GM18508 (cell line): ENCODE results near the gene GBGT1.

ENCODE experiments used
- ATAC-seq: cut with Tn5 transposase; IDR thresholded peaks from one replicate; pipeline ENCODE4 v1.9.1; 2021; ENCODE audit warnings: moderate number of reproducible peaks; ENCODE audit not compliant: insufficient read depth, unreplicated experiment

GBGT1 gene

DNA sequence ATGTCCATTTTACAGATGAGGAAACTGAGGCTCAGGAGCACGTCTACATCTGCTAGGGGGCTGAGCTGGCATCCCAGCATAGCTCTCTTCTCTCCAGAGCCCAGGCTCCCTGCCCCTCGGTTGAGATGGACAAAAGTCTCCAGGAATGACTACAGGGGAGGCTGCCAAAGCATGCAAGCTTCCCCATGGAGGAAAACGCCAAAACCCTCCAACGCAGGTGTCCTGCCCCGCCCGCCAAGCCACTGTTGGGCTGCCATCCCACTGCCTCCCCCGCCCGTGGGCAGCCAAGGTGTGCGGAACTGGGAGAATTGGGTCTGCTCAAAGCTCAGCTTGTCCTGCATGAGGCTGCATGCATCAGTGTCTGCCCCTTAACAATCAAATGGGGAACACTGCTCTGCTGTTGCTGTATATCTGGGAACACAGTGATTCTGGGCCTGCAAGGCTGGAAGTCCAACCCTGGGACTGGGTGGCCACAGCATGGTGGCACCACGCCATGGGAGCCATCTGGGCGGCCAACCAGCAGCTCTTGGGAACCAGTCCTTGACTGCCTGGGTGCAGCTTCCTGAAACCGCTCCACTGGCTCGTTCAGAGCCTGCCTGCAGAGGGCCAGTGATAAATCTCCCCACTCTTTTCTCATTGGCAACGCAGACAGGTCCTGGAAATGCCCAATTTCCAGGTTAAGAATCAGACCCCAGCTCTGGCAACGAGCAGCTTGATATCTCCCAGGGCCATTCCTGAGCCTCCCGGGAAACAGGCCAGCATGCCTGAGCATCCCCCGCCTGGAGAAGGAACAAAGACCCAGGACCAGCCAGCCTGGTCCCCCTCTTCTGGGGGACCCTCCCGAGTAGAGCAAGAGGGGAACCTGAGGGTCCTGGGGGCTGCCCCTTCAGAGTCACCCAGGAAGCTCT, 46.2 kb downstream of the GBGT1 start:
- no peak for ATAC-seq

DNA sequence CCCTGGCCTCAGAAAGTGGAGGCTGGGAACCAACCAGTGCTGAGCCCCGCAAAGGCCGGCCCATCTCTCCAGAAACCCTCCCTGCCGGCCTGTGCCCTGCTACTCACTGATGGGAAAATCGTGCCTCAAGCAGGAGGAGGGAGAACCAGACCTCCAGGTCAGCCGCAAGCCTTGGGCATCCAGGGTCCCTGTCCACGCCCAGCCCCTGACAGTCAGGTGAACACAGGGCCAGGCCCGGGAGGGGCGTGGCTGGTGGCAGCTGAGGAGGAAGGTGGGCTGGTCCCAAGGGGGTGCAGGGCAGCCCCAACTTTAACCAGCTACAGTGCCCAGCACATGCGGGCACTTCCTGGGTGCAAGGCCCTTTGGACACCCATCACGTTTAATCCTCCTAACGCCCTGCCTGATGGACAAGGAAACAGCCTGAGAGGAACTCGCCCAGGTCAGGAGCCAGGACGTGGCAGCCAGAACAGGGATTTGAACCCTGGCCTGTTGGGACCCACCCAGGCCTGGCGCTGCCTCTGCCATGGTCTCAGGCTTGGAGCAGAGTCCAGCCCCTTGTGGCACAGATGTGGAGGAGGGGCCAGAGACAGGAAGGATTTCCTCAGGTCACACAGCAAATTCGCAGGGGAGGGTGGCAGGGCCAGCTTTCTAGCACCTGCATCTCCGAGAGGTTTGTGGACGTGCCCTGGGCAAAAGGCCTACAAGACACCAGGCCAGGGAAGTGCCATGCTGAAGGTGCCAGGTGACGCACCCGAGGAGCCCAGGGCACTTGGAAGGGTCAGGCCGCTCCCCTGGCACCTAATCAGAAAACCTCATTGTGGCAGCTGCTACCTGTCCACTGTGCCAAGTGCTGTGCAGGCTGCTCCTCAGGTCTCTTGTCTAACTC, 47.1 kb downstream of the GBGT1 start:
- ATAC-seq: no peak

DNA sequence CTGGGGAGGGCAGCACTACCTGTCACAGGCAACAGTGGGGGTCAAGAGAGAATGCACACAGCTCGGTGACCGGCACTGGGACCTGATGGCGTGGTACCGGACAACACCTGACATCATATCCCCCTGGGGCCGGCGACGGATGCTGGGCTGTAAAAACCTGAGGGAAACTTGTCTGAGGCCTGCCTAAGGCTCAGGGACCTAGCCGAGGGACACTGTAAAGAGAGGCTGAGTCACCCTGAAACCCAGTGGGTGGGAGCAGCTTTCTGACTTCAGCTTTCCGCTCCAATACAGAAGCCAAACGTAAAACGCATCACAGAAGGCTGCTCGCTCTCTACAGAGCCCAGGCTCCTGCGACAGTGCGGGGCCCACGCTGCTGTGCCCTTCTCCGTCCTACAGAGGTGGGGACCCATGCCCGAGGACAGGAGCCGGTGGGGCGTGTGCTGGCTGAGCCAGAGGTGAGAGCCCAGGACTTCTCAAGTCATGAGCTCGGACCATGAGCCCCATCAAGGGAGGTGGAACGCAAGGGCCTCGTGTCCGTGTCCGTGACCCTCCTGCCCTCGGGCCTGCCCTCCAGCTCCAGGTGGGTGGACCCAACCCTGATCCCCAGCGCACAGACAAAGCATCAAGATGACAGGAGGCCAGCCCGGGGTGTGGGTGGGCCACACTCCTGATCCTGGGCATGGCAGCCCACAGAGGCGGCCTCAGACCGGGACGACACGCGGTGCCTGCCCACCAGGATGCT, 47.9 kb downstream of the GBGT1 start:
- peak; percentile 51 for ATAC-seq

DNA sequence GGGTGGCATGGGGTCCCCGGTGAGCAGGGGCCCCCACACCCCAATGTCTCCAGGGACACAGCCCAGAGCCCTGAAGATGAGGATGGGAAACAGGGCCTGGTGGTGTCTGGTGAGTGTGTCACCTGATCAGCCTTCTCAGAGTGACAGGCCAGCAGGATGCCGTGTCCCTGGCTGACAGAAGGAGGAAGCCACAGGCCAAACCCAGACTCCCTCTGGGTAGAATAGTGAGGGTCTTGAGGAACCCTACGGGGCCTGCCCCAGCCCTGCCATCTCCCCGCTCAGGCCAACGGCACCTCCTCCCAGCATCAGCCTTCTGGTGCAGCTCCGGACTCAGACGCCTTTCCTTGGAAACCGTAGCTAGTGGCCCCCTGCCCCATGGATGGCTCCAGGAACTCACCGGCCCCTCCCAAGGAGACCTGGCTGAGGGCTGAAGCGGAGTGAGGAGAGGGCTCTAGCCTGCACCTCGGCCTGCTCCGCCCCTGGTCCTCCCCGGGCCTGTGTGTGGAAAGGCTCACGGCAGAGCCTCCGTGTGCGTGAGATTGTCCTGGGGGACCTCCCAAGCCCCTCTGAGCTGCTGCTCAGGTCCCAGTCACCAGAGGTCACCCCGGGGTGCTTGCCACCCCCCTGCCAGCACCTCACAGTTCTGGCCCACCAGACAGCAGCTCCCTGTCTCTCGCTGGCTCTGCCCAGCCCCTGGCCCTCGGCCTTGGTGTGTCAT, 48.7 kb downstream of the GBGT1 start:
- ATAC-seq: no peak

DNA sequence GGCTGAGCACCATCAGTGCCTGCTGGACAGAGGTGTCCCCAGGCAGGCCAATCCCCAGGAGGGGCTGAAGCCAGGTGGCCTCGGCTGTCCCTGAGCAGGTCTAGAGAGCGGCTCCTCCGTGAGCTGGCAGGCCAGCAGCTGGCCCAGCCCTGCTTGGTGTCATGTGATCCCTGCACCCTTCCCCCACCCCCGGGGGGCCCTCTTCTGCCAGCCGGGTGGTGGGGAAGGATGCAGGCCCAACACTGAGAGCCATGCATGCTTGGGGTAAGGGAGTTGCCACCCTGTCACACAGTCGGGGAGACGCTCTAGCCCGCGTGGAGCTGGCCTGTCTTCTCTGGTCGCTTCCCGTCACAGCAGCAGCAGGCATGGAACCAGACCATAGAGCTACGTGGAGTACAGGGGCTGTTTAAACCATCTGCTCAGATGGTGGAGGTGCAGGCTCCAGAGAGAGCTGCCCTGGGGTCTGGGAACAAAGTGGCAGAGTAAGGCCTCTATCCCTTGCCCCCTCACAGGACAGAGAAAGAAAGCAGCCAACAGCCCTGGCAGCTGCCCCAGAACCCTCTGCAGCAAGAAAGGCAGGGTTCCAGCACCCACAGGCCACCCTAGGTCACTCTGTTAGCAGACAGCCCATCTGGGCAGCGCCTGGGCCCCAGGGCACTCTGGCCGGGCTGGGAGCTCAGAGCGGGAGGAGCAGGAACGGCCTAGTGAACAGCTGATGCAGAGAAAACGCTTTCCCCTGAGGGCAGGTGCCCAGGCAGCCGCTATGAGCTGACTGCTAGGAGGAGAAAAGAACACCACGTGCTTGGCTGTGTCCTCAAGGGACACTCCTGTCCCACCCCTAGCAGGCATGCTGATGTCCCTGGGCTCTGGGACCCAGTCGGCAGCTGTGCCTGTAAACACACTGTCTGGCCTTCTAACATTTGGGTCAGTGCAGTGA, 49.5 kb downstream of the GBGT1 start:
- no peak for ATAC-seq

DNA sequence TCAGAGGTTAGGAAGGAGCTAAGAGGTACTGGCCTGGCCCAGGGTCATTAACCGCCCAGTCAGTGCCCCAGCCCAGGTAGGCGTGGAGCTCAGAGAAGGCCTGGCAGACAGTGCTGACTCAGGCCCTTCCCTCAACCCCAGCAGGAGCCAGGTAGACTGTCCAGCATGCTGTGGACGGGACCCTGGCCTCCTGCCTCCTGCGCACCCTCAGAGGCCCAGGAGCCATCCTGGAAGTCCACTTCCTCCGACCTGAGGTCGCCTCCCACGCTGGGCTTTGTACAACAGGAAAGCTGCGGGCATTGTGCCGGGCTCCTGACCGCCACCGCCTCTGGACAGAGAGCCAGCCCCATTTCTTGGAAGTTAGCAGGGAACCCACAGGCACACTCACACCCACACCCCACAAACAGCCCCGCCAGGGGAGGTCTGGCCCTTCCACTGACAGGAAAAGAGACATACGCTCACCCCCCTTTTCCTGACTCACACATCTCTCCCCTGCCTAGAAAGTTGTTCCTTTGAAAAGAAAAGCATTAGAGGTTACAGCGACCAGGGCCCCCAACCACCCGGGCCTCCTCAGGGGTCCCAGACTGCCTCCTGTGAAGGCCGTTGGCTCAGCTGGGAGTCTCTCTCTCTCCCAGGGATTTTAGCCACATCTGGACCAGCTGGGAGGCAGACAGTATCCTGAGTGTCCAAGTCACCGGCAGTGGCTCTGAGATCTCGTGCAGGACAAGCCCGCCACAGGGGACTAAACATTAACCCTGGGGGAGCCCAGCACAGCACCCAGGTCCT, 50.4 kb downstream of the GBGT1 start:
- ATAC-seq: no peak

DNA sequence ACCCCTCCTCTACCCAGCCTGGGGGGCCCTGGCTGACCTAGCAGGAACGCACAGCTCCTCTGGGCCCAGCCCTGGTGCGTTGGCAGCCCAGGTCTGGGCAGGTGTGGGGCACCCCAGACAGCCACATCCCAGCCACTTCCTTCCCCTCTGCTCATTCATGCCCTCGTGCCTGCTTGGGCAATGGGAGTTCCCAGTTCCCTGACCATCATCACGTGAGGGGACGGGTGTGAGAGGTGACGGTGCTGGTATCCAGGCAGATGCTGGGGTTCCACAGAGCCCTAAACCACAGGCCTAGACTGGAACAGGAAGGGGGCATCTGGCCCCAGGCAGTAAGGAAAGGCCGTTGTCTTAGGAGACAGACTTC, 51.1 kb downstream of the GBGT1 start:
- no peak for ATAC-seq

DNA sequence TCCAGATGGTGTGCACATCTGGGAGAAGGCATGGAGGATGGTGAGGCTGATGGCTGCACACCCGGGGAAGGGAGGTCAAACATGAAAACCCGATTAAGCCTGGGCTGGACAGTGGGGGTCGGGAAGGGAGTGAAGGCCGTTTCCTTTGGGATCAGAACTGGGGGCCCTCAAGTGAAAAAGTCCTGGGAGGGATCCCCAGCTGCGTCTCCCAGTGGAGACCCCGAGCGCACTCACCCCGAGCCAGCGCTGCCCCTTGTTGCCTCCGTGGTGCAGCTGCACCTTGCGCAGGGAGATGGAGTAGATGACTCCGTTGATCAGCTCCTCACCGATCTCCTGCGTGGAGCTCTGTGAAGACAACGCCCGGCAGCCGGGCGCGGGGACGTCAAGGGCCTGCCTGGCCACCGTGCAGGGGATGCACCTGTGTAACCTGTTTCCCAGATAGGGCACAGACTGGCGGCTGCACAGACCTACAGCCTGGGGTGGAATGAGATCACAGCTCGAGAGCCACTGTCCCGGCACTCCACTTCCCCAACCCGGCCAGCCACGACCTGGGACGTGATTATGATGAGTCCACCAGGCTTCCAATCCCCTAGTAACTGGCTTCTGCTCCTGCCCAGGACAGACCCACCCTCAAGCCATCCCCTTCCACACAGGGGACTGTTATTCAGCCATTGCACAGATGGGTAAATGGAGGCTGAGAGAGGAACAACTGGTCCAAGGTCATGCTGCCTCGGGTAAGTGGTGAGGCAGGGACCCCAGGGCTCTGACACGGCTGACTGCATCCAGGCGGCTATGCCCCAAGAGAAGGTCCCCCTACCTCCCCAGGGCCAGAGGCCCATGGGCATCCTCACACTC, 51.7 kb downstream of the GBGT1 start:
- ATAC-seq: no peak

DNA sequence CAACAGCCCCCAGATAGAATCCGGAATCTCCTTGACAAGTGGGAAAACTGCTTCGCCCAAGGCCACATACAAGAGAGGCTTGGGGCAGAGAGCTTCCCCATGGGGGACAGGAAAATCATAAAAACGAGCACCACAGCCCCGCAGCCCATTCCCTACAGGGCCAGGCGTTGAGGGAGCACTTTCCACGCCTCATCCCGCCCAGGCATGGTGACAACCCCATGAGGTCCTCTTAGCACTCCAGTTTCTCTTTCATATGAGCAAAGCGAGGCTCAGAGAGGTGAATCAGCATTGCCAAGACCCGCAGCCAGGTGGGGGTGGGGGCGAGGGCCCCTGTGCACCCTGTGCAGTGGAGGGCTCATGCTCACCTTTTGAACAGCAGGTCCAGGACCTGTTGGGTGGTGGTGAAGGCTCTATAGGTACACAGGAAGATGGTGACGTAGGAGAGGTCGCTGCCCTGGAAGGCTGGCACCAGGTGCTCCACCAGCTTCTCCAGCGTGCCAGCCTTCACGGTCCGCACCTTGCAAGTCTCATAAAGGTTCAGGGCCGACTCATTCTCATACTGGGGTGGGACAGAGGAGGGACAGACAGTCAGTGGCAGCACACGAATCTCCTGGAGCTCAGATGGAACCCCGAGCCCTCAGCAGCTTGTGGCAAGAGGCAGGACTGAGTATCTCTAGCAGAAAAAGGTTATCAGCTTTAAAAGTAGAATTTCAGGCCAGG, 53.6 kb downstream of the GBGT1 start:
- ATAC-seq: no peak

DNA sequence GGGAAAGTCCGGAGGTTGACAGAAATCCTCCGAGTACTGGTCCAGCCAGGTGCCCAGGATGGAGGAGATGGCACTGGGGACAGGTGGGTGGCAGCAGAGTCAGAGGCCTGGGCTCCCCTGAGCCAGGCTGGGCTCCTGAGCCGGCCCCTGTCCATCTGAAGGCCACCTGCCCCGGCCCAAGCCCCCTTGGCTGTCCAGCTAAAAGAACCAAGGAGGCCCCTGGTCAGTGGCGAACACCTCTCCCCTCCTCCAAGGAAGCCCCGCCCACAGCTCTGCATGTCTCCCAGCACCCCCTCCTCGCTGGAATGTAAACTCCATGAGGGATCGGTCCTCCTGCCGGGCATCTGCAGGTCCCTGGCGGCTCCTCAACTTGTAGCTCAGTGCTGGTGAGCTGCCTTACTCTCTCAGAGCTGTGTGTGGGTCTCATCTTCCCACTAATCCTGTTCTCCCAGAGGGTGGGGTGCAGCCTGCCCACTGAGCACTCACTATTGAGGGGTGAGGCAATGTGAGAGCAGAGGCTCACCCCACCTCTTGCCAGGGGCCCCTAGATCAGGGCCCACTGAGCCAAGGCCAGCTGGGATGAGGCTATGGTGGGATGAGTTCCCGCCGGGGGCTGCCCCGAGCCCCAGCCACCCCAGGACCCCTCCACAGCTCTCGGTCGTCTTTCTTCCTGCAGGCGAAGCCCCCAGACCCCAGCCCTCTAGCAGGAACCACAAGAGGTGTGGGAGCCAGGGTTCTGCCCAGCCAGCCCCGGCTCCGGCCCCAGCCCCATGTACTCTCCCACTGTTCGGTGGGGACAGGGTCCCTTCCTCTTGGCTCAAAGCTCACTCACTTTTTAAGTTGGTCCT, 54.7 kb downstream of the GBGT1 start:
- no peak for ATAC-seq

DNA sequence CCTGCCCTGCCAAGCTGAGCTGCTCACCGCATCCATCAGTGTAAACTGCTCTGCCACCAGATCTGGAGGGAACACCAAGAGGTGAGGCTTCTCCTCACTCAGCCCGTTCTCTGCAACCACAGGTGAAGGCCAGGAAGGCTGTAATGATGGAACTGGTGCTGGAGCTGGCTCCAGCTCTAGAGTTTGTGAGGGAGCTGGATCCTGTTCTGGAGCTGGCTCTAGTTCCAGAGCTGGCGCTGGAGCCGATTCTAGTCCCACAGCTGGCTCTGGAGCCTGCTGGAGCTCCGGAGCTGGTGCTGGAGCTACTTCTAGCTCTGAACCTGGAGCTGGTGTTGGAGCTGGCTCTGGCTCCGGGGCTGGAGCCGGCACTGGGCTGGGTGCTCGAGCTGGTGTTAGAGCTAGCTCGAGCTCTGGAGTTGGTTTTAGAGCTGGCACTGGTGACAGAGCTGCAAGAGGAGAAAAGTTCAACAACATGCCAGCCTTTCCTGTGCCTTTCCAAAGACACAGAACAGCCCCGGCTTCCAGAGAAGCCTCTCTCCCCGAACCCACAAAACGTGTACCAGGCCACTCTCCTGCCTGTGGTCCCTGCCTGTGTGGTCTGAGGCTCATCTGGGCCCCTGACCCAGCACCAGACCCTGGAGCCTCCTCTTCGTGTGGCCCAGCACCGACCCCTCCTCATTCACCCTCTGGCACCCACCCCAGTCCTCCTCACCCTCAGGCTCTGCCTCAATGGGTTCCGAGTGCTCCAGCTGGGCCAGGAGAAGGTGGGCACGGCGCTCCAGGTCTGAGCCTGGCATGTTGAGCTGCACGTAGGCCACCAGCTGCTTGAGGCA, 55.5 kb downstream of the GBGT1 start:
- ATAC-seq: no peak

DNA sequence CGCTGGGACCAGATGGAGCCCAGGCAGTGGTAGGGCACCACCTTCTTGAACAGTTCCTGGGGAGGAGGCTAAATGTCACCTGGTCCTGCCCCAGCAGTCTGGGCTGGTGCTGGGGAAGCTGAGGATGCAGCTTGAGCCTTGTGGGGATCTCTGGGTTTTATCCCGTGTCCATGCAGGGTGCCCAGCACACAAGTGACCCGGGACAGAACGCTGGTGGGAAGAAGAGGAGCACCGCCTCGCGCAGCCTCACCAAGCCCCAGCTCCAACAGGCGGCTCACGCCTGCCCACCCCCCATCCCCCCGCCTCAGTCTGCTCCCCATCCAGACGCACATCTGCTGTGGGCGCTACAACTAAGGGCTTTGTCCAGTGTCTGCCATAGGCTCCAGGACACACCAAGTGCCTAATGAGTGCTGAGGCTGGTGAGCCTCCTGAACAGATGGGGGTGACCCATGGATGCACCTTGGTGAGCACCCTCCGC, 56.4 kb downstream of the GBGT1 start:
- no peak for ATAC-seq

DNA sequence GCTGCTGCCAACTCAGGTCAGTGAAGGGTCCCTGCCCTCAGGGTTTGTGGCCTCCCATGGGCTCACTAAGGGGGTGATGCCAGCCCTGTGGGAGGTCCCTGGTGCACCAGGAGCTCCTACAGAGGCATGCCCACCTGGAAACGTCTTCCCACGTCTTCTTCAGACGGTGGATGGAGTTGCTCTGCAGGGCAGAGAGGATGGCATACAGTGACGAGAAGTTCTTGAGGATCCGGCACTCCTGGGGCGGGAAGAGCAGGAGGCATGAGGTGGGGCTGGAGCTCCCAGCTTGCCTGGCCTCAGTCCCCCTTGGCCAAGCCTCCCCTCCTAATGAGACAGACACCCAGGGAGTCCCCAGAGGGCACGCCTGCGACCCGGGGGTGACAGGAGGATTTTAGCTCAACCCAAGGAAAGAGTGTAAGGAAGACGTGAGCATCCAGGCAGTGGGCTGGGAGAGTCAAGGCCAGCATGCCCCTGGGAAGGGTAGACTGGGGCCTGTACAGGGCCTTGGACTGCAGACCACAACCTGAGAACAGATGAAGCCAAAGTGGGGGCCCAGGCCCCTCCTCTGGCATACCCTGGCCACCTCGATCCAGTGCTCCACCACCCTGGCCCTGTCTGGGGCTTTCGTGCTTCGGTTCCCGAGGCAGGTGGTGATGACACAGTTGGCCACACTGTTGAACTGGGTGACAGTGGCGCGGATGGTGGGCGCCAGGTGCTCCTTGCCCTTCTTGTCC, 57.0 kb downstream of the GBGT1 start:
- no peak for ATAC-seq

DNA sequence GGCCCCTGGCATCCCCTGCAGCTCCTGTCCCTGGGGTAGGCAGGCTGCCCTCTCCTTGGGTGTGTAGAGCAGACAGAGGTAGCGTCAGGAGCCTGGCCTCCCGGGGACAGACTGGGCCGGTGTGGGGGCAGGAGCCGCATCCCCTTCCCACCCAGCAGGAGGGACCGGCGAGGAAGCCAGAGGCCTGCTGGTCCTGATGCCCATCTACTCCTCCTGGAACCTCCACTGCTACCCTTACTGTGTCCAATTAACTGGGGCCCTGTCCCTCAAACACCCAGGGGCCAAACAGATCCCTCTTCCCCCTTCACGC, 58.3 kb downstream of the GBGT1 start:
- ATAC-seq: no peak
